ENCODE results near the gene THOC7.
A peak's percentile ranks its signal among the peaks of the same experiment; 100 is the strongest.

Gene THOC7

DNA sequence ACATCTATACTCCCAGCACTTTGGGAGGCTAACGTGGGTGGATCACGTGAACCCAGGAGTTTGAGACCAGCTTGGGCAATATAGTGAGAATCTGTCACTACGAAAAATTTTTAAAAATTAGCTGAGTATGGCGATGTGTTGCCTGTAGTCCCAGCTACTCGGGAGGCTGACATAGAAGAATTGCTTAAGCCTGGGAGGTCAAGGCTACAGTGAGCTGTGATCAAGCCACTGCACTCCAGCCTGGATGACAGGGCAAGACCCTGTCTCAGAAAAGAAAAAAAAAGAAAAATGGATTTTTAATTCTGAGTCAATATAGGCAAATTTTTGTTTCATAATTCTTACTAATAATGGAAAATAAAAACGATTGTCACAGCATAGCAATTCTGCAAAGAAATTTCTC lies 31.2 kb downstream of the THOC7 start:
- no peak for DNase-seq

DNA sequence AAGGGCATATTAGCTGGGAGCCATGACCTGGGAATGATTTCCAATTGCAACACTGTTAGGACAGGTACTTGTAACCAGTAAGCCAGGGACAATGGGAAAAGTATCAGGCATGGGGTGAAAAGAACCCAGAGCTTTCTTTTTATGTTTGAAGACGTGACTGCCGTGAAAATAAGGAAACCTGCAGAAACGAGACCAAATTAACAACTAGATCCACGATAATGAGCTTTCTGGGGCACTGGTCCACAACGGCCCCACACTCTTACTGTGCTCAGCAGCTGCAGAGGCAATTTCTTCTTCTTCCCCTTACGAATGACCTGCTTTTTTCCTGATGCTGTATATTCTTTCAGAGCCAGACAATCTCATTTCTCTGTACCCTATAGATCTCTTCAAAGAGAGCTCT lies 33.1 kb downstream of the THOC7 start:
- no peak for DNase-seq

DNA sequence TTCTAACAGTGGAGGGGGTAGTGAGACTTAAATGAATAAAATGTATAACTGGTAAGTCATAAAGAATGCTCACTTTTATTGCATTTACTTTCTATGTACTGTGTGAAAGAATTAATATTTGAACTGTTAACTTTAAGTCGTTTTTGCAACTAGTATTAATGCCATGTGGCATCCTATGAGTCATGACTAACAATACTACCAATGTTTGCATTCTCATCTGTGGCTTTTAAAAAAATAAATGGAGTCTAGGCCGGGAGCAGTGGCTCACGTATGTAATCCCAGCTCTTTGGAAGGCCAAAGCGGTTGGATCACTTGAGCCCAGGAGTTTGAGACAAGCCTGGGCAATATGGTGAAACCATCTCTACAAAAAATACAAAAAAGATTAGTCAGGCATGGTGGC lies 39.3 kb downstream of the THOC7 start:
- DNase-seq: no peak

DNA sequence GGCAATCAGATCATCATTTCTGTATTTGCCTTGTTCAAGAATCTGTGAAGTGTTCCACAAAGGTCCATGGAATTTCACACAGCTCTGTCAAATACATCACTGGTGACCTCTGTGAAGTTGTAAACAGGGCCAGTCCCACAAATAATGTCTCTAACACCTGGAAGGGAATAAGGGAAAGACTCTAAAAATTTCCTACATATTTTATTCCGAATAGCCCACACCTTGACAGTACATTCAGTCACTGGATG lies 44.5 kb downstream of the THOC7 start, which contains the start of gene C3orf49:
Gene C3orf49, plus strand, starts transcription at position 149 of the 248 bp plus-strand sequence. CDS start 173 bp downstream, outside the sequence.
- no peak for DNase-seq

DNA sequence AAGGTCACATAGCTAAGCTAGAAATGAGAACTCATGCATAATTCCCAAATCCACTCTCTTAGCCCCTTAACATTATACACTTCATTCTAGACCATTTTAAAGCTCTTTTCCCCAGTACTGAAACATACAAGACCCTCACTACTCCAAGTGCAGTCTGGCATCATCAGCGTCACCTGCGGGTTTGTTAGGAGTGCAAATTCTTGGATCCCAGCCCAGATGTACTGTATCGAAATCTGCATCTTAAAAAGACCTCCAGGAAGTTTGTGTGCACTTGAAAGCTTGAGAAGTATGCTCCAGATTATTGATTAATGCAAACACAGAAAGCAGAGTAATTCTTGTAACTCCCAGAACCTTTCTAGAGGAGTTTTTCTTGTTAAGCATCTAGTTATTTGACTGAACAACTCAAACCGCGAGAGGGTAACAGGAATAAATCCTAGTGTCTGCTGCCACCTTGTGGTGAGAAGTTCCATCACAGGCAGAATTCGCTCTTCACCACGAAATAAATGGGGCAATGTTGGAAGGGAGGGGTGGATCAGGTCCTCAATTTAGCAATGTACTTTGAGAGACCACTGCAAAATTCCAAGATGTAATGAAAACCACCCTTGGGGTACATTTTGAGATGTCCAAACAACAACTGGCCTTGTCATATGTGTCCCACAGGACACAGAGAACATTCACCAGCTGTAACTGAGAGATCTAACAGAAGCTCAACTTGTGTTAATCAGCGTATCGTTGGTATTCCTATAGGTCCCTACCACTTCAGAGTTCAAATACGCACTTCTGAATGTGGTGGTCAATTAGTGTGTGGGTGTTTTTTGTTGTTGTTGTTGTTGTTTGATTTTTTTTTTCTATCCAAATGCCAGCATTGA lies 45.1 kb downstream of the THOC7 start:
- peak; percentile 54 for DNase-seq

DNA sequence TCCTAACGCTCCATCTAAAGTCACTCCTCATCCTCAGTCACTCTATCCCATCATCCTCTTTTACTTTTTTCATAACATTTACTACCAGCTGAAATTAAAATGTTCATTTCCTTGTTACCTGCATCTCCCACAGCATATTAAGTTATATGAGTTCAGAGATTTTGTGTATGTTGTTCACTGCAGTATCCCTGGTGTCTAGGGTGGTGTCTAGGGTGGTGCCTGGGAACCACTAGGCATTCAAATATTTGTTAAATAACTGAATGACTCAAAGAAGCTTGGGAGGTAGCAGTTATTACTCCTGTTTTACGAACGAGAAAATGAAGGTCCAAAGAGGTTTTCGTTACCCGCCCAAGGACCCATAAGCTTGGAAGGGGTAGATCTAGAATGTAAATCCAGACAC lies 46.4 kb downstream of the THOC7 start:
- DNase-seq: no peak

DNA sequence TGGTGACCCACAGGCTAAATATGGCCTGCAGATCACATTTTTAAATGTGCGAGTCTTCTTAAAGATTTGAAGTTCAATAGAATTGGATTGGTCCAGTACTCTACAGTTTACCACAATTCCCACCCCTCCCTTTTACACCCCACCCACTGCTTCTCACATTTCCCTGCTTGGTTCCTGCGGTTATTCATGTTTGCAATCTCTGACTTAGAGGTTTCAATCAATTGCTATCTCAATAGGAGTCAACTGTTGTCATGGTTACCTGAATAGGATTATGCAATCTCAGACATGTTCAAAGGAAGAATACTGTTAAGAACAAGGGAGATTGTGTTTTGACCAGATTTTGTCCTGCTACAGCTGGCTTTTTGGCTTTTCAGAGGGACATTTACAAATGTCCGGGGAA lies 49.4 kb downstream of the THOC7 start:
- no peak for DNase-seq

DNA sequence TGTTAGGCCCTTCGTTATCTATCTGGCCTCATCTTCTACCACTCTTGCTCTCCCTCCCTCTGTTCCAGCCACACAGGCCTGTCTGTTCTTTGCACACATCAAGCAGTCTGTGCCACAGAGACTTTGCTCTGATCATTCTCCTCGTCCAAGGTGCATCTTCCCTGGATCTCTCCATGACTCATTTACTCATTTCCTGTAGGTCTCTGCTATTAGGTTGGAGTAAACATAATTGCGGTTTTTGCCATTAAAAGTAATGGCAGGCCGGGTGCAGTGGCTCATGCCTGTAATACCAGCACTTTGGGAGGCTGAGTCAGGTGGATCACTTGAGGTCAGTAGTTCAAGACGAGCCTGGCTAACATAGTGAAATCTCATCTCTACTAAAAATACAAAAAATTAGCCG lies 54.0 kb downstream of the THOC7 start:
- no peak for DNase-seq

DNA sequence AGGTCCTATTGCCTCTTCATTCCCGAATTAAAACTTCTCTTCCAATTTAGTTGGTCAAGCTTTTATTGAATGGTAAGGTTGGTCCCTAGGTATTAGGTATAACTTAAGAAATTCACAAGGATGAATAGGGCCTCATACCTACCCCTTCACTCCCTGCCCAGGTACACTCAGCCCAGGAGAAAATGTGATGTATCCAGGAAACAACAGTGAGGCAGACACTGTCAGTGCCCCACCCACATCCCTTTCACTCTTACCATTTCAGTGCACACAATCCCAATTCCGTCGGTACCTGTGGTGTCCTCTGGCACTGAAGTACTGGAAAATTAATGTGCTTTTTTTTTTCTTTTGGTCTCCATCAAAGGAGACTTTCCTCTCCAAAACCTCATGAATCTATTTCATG lies 55.0 kb downstream of the THOC7 start:
- DNase-seq: no peak

DNA sequence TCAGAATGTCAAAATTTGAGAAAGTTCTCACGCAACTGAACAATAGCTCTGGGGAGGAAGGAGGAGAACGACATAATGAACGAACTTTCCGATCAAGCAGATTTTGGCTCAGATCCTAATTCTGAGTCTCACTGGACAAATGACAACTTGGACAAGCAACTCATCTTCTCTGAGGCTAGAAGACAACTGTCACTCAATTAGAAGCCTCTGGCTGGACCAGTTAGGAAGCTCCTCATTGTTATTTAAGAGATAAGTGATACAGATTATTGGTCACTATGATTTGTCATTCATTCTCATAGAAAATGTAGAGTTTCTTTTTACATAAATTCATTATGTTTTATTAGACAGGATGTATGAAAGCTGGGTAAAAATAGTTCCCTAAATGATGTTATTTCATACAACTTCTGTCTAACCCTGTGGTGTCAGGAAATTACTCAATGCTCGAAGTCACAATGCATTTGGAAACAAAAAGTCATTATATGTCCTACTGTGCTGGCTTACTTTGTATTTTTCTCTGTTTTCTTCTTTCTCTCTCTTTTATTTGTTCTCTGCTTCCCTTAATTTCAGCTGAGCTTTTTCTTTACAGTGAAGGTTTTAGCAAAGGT lies 55.5 kb downstream of the THOC7 start:
- no peak for DNase-seq

DNA sequence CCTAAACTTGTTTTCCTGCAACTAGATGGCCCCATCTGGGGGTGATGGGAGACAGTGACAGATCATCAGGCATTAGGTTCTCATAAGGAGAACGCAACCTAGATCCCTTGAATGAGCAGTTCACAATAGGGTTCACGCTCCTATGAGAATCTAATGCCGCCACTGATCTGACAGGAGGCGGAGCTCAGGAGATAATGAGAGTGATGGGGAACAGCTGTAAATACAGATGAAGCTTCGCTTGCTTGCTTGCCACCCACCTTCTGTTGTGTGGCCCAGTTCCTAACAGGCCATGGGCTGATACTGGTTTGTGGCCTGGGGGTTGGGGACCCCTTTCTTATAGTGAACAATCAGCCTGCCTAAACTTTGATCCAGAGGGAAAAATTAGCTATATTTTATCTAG lies 59.7 kb downstream of the THOC7 start:
- DNase-seq: no peak

DNA sequence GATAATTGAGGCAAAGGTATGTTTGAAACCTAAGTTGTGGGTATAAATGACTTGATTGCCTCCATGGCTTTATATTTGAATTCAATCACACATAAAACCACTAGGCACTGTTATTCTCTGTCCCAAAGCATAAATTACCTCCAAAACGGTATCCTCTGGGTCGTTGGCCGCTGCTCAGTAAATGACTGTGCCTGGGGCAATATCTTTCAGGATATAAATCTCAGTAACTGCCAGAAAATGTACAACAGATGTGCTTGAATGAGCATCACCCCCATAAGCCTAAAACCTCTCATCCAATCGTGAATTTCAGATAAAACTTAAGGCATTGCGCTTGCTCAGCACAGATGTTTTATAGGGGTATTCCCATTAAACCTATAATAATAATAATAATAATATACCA lies 63.5 kb downstream of the THOC7 start:
- no peak for DNase-seq

DNA sequence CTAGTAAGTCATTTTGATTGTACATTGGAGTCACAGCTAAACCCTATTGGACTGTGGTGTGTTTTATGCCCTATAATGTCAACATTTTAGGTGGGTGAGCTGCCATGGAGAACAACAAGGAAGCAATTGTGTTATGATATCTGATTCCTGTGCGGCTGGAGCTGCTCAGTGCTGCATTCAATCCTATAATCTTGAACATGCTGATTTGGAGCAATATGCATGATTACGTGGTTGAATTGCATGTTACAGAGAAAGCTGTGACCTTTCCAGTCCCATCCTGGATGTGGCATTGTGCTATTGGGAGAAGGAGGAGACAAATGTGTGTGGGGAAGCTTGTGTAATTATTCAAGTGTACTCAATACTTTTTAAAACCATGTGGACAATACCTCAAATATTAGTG lies 64.7 kb downstream of the THOC7 start:
- DNase-seq: no peak

DNA sequence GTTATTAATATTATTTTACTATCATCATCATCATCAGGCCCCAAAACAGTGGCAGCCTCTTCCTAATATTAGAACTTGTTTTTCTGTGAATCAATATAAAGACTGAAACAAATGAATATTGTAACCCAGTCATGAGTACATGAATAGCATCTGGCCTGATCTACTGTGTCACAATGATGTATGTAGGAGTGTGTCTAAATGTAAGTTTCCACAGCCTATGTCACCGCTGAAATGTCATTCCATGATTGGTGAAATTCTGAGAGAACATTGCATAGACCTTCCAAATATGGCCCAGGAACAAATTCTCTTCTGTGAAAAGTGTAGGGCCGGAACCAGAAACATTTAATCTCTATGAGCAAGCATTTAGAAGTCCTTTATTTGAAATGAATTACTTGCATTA lies 65.1 kb downstream of the THOC7 start:
- no peak for DNase-seq

DNA sequence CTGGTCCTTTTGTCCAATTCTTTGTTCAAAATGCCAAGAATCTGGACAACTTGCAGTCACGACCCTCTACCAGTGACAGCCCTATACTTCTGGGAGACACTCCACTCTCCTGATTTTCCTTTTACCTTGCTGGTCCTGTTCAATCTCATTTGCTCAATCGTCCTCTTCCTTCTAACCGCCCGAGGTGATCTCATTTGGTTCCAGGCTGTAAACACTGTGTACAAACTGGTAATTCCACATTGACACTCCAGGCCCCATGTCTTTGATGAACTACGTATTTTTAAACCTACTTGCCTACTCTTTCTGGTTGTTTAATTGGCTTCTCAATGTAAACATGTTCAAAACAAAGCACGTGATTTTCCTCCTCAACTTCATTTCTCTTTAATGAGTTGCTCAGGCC lies 68.2 kb downstream of the THOC7 start:
- no peak for DNase-seq

DNA sequence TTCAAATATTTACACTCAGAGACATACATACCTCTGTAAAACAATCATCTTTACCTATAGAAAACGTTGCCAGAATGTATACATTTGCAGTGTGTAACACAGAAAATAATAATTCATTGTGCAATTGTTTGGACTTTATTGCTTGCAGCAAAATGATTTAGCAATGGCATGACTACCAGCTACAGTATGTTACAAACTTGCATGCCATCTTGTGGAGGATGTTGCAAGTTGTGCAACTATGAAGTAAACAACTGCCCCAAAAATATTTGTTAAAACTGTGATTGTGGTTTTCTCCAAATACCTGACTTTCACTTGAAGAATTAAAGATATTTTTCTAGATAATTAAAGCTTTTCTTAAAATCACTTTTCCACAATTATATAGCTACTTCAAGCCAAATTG lies 71.6 kb downstream of the THOC7 start:
- peak; percentile 5 for DNase-seq
